Mucosa of stomach (tissue), 1 donor: ENCODE data around the gene CTNNA1.
"Not testable (repeated sequence)": the region's sequence is repeated elsewhere in the genome, so short reads cannot be mapped to it uniquely, and the experiment has no call there.

ENCODE experiments used
- H3K27me3 ChIP-seq: one replicate; pipeline ENCODE4 v1.7.0; 2013; ENCODE audit warnings: mild to moderate bottlenecking, low read length; ENCODE audit not compliant: control insufficient read depth, insufficient read depth
- H3K36me3 ChIP-seq: one replicate; pipeline ENCODE4 v1.7.0; 2013; ENCODE audit warnings: low read length; ENCODE audit not compliant: control insufficient read depth, insufficient read depth
- H3K4me1 ChIP-seq: one replicate; pipeline ENCODE4 v1.7.0; 2013; ENCODE audit warnings: mild to moderate bottlenecking, low read length; ENCODE audit not compliant: control insufficient read depth, insufficient read depth
- H3K4me3 ChIP-seq: one replicate; pipeline ENCODE4 v1.7.0; 2013; ENCODE audit warnings: low read length
- H3K9ac ChIP-seq: one replicate; pipeline ENCODE4 v1.7.0; 2013; ENCODE audit warnings: mild to moderate bottlenecking, low read length, moderate library complexity
- H3K9me3 ChIP-seq: one replicate; pipeline ENCODE4 v1.7.0; 2013; ENCODE audit warnings: mild to moderate bottlenecking, low read length, moderate library complexity; ENCODE audit not compliant: control insufficient read depth
- donor health status: Pancreatic carcinoma.

CTNNA1 gene

DNA sequence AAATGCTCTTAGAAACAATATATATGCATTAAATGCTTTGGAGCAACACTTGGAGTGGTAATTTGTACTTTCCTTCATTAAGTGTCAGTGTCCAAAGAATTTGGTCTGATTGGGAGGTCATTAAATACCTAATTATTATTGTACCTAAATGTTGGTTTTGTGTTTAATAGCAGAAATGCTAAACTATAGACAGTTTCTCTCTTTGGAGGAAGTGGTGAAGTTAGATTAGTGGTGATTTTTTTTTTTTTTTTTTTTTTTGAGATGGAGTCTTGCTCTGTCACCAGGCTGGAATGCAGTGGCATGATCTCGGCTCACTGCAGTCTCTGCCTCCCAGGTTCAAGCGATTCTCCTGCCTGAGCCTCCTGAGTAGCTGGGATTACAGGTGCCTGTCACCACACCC lies 168.1 kb downstream of the CTNNA1 start:
- not testable (repeated sequence) for H3K9ac ChIP-seq, H3K4me3 ChIP-seq, H3K9me3 ChIP-seq, H3K4me1 ChIP-seq, H3K27me3 ChIP-seq
- peaks cover 20% of the 10 kb centered on the region for H3K36me3 ChIP-seq

DNA sequence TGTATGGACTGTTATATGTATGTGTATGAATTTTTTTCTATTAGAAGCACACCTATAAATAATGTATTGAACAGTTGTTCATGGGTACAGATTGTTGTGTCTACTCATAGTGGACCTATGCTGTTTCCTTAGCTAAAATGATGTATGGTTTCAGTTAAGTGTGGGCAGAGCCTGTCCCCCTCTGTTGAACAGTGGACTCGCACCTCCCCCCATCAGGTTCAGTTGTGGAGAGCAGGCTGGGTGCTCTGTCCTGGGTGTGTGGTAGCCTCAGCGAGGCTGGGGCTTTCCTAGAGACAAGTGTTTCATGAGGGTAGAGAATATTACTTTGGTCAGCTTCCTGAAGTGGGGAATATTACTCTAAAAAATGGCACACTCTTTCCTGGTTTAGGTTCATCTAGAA lies 169.3 kb downstream of the CTNNA1 start:
- Histone ChIP-seq H3K4me1 (peaks cover 17% of the 10 kb centered on the region), H3K9me3 (no peaks in the 10 kb centered on the region), H3K9ac (no peak overlapping the region), H3K27me3 (no peaks in the 10 kb centered on the region), H3K4me3 (no peak overlapping the region), H3K36me3 (peaks cover 20% of the 10 kb centered on the region)

GRCh38 chr5:138925090-138925635 lies 171.9 kb downstream of the CTNNA1 start:
- Histone ChIP-seq H3K9me3 (no peaks in the 10 kb centered on the region), H3K4me3 (no peak overlapping the region), H3K9ac (no peak overlapping the region), H3K4me1 (peaks cover 25% of the 10 kb centered on the region), H3K27me3 (no peaks in the 10 kb centered on the region), H3K36me3 (peaks cover 35% of the 10 kb centered on the region)

DNA sequence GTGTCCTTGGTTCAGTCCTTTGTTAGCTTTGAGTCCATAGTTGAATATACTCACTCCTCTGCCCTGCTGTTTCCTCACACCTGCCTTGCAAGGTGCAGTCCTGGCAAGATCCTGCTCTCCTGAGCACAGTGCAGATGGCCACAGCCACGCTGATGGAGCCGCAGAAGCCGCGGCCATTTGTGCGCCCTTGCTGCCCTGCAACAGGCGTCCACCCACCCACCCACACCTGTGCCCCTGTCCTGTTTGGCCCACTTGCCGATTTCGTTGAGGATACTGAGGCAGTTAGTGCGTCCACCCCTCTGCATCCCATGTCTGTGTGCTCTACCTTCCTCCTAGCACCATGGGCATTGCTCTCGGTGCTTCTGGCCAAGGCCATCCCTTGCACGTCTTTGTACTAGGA lies 173.0 kb downstream of the CTNNA1 start:
- Histone ChIP-seq H3K4me3 (no peak overlapping the region), H3K9ac (no peak overlapping the region), H3K36me3 (peaks cover 46% of the 10 kb centered on the region), H3K27me3 (no peaks in the 10 kb centered on the region), H3K9me3 (no peaks in the 10 kb centered on the region), H3K4me1 (peaks cover 25% of the 10 kb centered on the region)

GRCh38 chr5:138926688-138927448 lies 173.6 kb downstream of the CTNNA1 start:
- Histone ChIP-seq H3K9ac (no peak overlapping the region), H3K27me3 (no peaks in the 10 kb centered on the region), H3K4me1 (peaks cover 25% of the 10 kb centered on the region), H3K9me3 (no peaks in the 10 kb centered on the region), H3K4me3 (no peak overlapping the region), H3K36me3 (peaks cover 52% of the 10 kb centered on the region)

DNA sequence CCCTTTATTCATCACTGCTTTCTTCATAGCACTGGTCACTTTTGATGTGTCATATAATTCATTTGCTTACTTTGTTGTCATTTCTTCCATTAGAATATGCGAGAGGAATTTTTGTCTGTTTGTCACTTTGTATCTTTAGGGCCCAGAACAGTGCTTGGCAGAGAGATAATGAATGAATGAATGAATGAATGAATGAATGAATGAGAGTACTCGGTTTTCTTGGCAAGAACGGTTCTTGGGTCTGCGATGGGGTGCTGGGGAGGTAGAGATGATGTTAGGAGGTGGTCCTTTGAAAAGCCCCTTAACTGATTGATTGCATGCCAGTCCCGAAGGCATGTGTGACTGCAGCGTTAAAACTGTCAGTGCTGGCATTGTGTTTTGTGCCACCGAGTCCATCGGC lies 174.3 kb downstream of the CTNNA1 start:
- no peak overlapping the region for H3K4me3 ChIP-seq
- H3K4me1 ChIP-seq, result peaks cover 25% of the 10 kb centered on the region
- peaks cover 56% of the 10 kb centered on the region for H3K36me3 ChIP-seq
- no peak overlapping the region for H3K9ac ChIP-seq
- no peaks in the 10 kb centered on the region for H3K9me3 ChIP-seq
- H3K27me3 ChIP-seq, result no peaks in the 10 kb centered on the region

- peaks cover 25% of the 10 kb centered on the region for H3K4me1 ChIP-seq
- no peaks in the 10 kb centered on the region for H3K27me3 ChIP-seq
- no peak overlapping the region for H3K9ac ChIP-seq
- no peak overlapping the region for H3K4me3 ChIP-seq
- no peaks in the 10 kb centered on the region for H3K9me3 ChIP-seq
- peaks cover 61% of the 10 kb centered on the region for H3K36me3 ChIP-seq
Observed at GRCh38 chr5:138927979-138928378, 174.8 kb downstream of the CTNNA1 start.

- Histone ChIP-seq H3K27me3 (no peaks in the 10 kb centered on the region), H3K9ac (no peak overlapping the region), H3K4me3 (no peak overlapping the region), H3K36me3 (peaks cover 67% of the 10 kb centered on the region), H3K4me1 (peaks cover 25% of the 10 kb centered on the region), H3K9me3 (no peaks in the 10 kb centered on the region)
Observed at GRCh38 chr5:138929571-138929955, 176.3 kb downstream of the CTNNA1 start.

- peaks cover 25% of the 10 kb centered on the region for H3K4me1 ChIP-seq
- no peak overlapping the region for H3K4me3 ChIP-seq
- no peak overlapping the region for H3K9ac ChIP-seq
- no peaks in the 10 kb centered on the region for H3K9me3 ChIP-seq
- peaks cover 57% of the 10 kb centered on the region for H3K36me3 ChIP-seq
- no peaks in the 10 kb centered on the region for H3K27me3 ChIP-seq
Observed at GRCh38 chr5:138930371-138931097, 177.3 kb downstream of the CTNNA1 start.

DNA sequence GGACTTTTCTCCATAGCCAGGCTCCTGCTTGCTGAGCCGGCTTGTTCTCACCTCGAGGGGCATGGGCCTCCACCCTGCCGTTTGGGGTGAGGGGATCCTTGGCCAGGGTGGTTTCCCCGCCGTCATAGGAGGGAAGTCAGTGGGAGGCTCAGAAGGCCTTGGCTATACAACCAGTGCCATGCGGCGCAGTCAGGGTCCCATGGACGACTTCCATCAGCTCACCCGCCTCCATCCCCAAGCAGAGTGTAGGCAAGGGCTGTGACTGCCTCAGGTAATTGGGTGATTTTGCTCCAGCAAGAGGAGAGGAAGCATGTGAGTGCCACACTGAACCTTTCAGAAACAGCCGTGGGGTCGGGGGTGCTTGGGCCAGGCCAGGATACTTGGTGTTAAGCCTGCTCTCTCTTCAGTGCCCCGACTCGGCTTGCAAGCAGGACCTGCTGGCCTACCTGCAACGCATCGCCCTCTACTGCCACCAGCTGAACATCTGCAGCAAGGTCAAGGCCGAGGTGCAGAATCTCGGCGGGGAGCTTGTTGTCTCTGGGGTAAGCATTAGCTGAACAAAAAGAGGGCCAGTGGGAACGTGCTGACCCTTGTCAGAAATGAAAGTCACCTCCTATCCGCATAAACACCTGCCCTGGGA lies 179.1 kb downstream of the CTNNA1 start:
- Histone ChIP-seq H3K4me1 (peaks cover 10% of the 10 kb centered on the region), H3K9me3 (no peaks in the 10 kb centered on the region), H3K9ac (no peak overlapping the region), H3K36me3 (peaks cover 51% of the 10 kb centered on the region), H3K27me3 (no peaks in the 10 kb centered on the region), H3K4me3 (no peak overlapping the region)

- H3K27me3 ChIP-seq, result no peaks in the 10 kb centered on the region
- H3K36me3 ChIP-seq, result peaks cover 51% of the 10 kb centered on the region
- H3K4me3 ChIP-seq, result no peak overlapping the region
- H3K9me3 ChIP-seq, result no peaks in the 10 kb centered on the region
- peaks cover 4% of the 10 kb centered on the region for H3K4me1 ChIP-seq
- H3K9ac ChIP-seq, result no peak overlapping the region
Observed at GRCh38 chr5:138933522-138934290, 180.5 kb downstream of the CTNNA1 start.
